HEK293 (cell line): ENCODE results near the gene SCAF1.

Experiments
- GLIS1 ChIP-seq: fragments of 450-650 bp; formaldehyde crosslinking; IDR thresholded peaks from 2 replicates; pipeline ENCODE4 v1.5.1; 2016; ENCODE audit warnings: missing biosample characterization, missing genetic modification characterization
- KLF1 ChIP-seq: fragments of 450-650 bp; formaldehyde crosslinking; IDR thresholded peaks from 2 replicates; pipeline ENCODE4 v1.5.1; 2016; ENCODE audit warnings: missing biosample characterization, missing genetic modification characterization
- RBAK ChIP-seq: fragments of 450-650 bp; formaldehyde crosslinking; IDR thresholded peaks from 2 replicates; pipeline ENCODE4 v1.5.1; 2016; ENCODE audit warnings: missing biosample characterization, missing genetic modification characterization
- WT1 ChIP-seq: fragments of 450-650 bp; formaldehyde crosslinking; IDR thresholded peaks from 2 replicates; pipeline ENCODE4 v1.5.1; 2016; ENCODE audit warnings: missing biosample characterization, missing genetic modification characterization
- ZBTB10 ChIP-seq: fragments of 450-650 bp; formaldehyde crosslinking; IDR thresholded peaks from 2 replicates; pipeline ENCODE4 v1.5.1; 2016; ENCODE audit warnings: missing biosample characterization, missing genetic modification characterization
- ZFP69B ChIP-seq: fragments of 450-650 bp; formaldehyde crosslinking; IDR thresholded peaks from 2 replicates; pipeline ENCODE4 v1.5.1; 2016; ENCODE audit warnings: missing biosample characterization, missing genetic modification characterization
- ZNF114 ChIP-seq: fragments of 450-650 bp; formaldehyde crosslinking; IDR thresholded peaks from 2 replicates; pipeline ENCODE4 v1.5.0; 2017; ENCODE audit warnings: missing biosample characterization, missing genetic modification characterization
- ZNF121 ChIP-seq: fragments of 450-650 bp; formaldehyde crosslinking; IDR thresholded peaks from 2 replicates; pipeline ENCODE4 v1.5.1; 2016; ENCODE audit warnings: missing biosample characterization, missing genetic modification characterization
- ZNF138 ChIP-seq: fragments of 450-650 bp; formaldehyde crosslinking; IDR thresholded peaks from 2 replicates; pipeline ENCODE4 v1.5.1; 2016; ENCODE audit warnings: missing biosample characterization, missing genetic modification characterization, borderline replicate concordance
- ZNF148 ChIP-seq: fragments of 450-650 bp; formaldehyde crosslinking; IDR thresholded peaks from 2 replicates; pipeline ENCODE4 v1.5.0; 2017; ENCODE audit warnings: missing biosample characterization, missing genetic modification characterization, borderline replicate concordance
- ZNF184 ChIP-seq: fragments of 450-650 bp; IDR thresholded peaks from 2 replicates; pipeline ENCODE4 v1.5.1; 2018; ENCODE audit warnings: missing biosample characterization, mild to moderate bottlenecking, missing genetic modification characterization
- ZNF221 ChIP-seq: fragments of 450-650 bp; formaldehyde crosslinking; IDR thresholded peaks from 2 replicates; pipeline ENCODE4 v1.5.1; 2017; ENCODE audit warnings: missing biosample characterization, missing genetic modification characterization, borderline replicate concordance
- ZNF416 ChIP-seq: fragments of 450-650 bp; formaldehyde crosslinking; IDR thresholded peaks from 2 replicates; pipeline ENCODE4 v1.5.1; 2016; ENCODE audit warnings: missing biosample characterization, missing genetic modification characterization
- ZNF473 ChIP-seq: fragments of 450-650 bp; formaldehyde crosslinking; IDR thresholded peaks from 2 replicates; pipeline ENCODE4 v1.5.1; 2017; ENCODE audit warnings: missing biosample characterization, missing genetic modification characterization
- ZNF544 ChIP-seq: fragments of 450-650 bp; formaldehyde crosslinking; IDR thresholded peaks from 2 replicates; pipeline ENCODE4 v1.5.0; 2017; ENCODE audit warnings: missing biosample characterization, missing genetic modification characterization
- ZNF610 ChIP-seq: fragments of 450-650 bp; formaldehyde crosslinking; IDR thresholded peaks from 2 replicates; pipeline ENCODE4 v1.5.1; 2016; ENCODE audit warnings: missing biosample characterization, missing genetic modification characterization, borderline replicate concordance
- ZNF645 ChIP-seq: fragments of 450-650 bp; formaldehyde crosslinking; IDR thresholded peaks from 2 replicates; pipeline ENCODE4; 2016; ENCODE audit warnings: missing biosample characterization, missing genetic modification characterization
- ZNF654 ChIP-seq: fragments of 450-650 bp; formaldehyde crosslinking; IDR thresholded peaks from 2 replicates; pipeline ENCODE4 v1.5.1; 2016; ENCODE audit warnings: low read depth, missing biosample characterization, missing genetic modification characterization
- ZNF776 ChIP-seq: fragments of 450-650 bp; formaldehyde crosslinking; IDR thresholded peaks from 2 replicates; pipeline ENCODE4 v1.5.0; 2017; ENCODE audit warnings: missing biosample characterization, missing genetic modification characterization, borderline replicate concordance
- TF ChIP-seq, protein P1 (sequence below): fragments of 450-650 bp; formaldehyde crosslinking; IDR thresholded peaks from 2 replicates; pipeline ENCODE4 v1.5.1; 2016; ENCODE audit warnings: missing biosample characterization, missing genetic modification characterization
- TF ChIP-seq, protein P2 (sequence below): fragments of 450-650 bp; formaldehyde crosslinking; IDR thresholded peaks from 2 replicates; pipeline ENCODE4 v1.5.1; 2016; ENCODE audit warnings: missing biosample characterization, missing genetic modification characterization
- TF ChIP-seq, protein P3 (sequence below): fragments of 450-650 bp; formaldehyde crosslinking; IDR thresholded peaks from 2 replicates; pipeline ENCODE4 v1.5.1; 2016; ENCODE audit warnings: missing biosample characterization, missing genetic modification characterization

Gene SCAF1

GRCh38 chr19:49680421-49681351 is 38.7 kb downstream of the SCAF1 start (continued):
- TF ChIP-seq ZNF645 (no peak), GLIS1 (tag by site-specific recombination) (peak; percentile 95), ZNF416 (tag by site-specific recombination) (no peak), ZNF221 (tag by site-specific recombination) (no peak), ZNF776 (no peak), ZNF473 (tag by site-specific recombination) (no peak), ZNF148 (no peak), ZNF544 (tag by site-specific recombination) (no peak), KLF1 (tag by site-specific recombination) (no peak), ZNF138 (tag by site-specific recombination) (no peak), ZNF184 (tag by site-specific recombination) (no peak), ZNF654 (tag by site-specific recombination) (peak; percentile 68), RBAK (tag by site-specific recombination) (no peak), WT1 (tag by site-specific recombination) (no peak), ZNF610 (no peak), ZFP69B (peak; percentile 97), ZBTB10 (tag by site-specific recombination) (peak; percentile 83), ZNF114 (no peak), ZNF121 (tag by site-specific recombination) (no peak)
- TF ChIP-seq, protein P1, sequence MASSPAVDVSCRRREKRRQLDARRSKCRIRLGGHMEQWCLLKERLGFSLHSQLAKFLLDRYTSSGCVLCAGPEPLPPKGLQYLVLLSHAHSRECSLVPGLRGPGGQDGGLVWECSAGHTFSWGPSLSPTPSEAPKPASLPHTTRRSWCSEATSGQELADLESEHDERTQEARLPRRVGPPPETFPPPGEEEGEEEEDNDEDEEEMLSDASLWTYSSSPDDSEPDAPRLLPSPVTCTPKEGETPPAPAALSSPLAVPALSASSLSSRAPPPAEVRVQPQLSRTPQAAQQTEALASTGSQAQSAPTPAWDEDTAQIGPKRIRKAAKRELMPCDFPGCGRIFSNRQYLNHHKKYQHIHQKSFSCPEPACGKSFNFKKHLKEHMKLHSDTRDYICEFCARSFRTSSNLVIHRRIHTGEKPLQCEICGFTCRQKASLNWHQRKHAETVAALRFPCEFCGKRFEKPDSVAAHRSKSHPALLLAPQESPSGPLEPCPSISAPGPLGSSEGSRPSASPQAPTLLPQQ: peak; percentile 98
- TF ChIP-seq, protein P2, sequence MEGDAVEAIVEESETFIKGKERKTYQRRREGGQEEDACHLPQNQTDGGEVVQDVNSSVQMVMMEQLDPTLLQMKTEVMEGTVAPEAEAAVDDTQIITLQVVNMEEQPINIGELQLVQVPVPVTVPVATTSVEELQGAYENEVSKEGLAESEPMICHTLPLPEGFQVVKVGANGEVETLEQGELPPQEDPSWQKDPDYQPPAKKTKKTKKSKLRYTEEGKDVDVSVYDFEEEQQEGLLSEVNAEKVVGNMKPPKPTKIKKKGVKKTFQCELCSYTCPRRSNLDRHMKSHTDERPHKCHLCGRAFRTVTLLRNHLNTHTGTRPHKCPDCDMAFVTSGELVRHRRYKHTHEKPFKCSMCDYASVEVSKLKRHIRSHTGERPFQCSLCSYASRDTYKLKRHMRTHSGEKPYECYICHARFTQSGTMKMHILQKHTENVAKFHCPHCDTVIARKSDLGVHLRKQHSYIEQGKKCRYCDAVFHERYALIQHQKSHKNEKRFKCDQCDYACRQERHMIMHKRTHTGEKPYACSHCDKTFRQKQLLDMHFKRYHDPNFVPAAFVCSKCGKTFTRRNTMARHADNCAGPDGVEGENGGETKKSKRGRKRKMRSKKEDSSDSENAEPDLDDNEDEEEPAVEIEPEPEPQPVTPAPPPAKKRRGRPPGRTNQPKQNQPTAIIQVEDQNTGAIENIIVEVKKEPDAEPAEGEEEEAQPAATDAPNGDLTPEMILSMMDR (tag by site-specific recombination): peak; percentile 96
- TF ChIP-seq, protein P3, sequence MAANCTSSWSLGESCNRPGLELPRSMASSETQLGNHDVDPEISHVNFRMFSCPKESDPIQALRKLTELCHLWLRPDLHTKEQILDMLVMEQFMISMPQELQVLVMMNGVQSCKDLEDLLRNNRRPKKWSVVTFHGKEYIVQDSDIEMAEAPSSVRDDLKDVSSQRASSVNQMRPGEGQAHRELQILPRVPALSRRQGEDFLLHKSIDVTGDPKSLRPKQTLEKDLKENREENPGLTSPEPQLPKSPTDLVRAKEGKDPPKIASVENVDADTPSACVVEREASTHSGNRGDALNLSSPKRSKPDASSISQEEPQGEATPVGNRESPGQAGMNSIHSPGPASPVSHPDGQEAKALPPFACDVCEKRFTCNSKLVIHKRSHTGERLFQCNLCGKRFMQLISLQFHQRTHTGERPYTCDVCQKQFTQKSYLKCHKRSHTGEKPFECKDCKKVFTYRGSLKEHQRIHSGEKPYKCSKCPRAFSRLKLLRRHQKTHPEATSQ (tag by site-specific recombination): no peak
